Astrocyte (in vitro differentiated cells and primary cell): ENCODE results near the gene BAHCC1. TPM values are rescaled to one million over a fixed set of nuclear protein-coding genes. Genes with fewer than 3 reads are reported as not detected.

ENCODE experiments used
- DNase-seq: peaks from one replicate; pipeline ENCODE4 v3.0.0-alpha.2; 2010; ENCODE audit warnings: low read depth
- FAIRE-seq: peaks from 2 replicates; lab custom pipeline; 2011; peaks lifted over from hg19 to GRCh38; lab: Jason Lieb, UNC
- H2AFZ ChIP-seq: 2 replicates; pipeline ENCODE4 v1.6.0; 2012; ENCODE audit warnings: low read depth, low read length, inconsistent platforms
- H3K27ac ChIP-seq: 2 replicates; pipeline ENCODE4 v1.5.1; 2011; ENCODE audit warnings: low read depth, low read length, inconsistent platforms
- H3K27me3 ChIP-seq: 2 replicates; pipeline ENCODE4 v1.6.0; 2011; ENCODE audit warnings: low read length, inconsistent platforms; ENCODE audit not compliant: insufficient read depth
- H3K36me3 ChIP-seq: 2 replicates; pipeline ENCODE4 v1.5.1; 2011; ENCODE audit warnings: low read length, inconsistent platforms; ENCODE audit not compliant: insufficient read depth
- H3K4me1 ChIP-seq: 2 replicates; pipeline ENCODE4 v1.5.1; 2011; ENCODE audit warnings: low read length, inconsistent platforms; ENCODE audit not compliant: insufficient read depth
- H3K4me2 ChIP-seq: 2 replicates; pipeline ENCODE4 v1.6.0; 2012; ENCODE audit warnings: low read length, inconsistent platforms
- H3K4me3 ChIP-seq: 2 replicates; pipeline ENCODE4 v1.5.1; 2011; ENCODE audit warnings: low read depth, mild to moderate bottlenecking, low read length, inconsistent platforms; ENCODE audit not compliant: insufficient read depth
- H3K79me2 ChIP-seq: 2 replicates; pipeline ENCODE4 v1.6.0; 2012; ENCODE audit warnings: mild to moderate bottlenecking, low read length, inconsistent platforms; ENCODE audit not compliant: insufficient read depth
- H3K9ac ChIP-seq: 2 replicates; pipeline ENCODE4 v1.6.0; 2012; ENCODE audit warnings: mild to moderate bottlenecking, low read length, inconsistent platforms
- H3K9me3 ChIP-seq: 2 replicates; pipeline ENCODE4 v1.5.1; 2012; ENCODE audit warnings: low read depth, mild to moderate bottlenecking, low read length, inconsistent platforms; ENCODE audit not compliant: insufficient read depth
- H4K20me1 ChIP-seq: 2 replicates; pipeline ENCODE4 v1.6.0; 2012; ENCODE audit warnings: low read length, inconsistent platforms; ENCODE audit not compliant: insufficient read depth
- H3K27ac Mint-ChIP-seq: one replicate; pipeline ENCODE4 v1.8.0; 2021; ENCODE audit warnings: mild to moderate bottlenecking, mixed read lengths; ENCODE audit not compliant: unreplicated experiment
- H3K27me3 Mint-ChIP-seq: one replicate; pipeline ENCODE4 v1.8.0; 2021; ENCODE audit warnings: low read depth, mixed read lengths; ENCODE audit not compliant: unreplicated experiment
- H3K36me3 Mint-ChIP-seq: one replicate; pipeline ENCODE4 v1.8.0; 2021; ENCODE audit warnings: low read depth, mixed read lengths; ENCODE audit not compliant: unreplicated experiment
- H3K4me1 Mint-ChIP-seq: one replicate; pipeline ENCODE4 v1.8.0; 2021; ENCODE audit warnings: low read depth, mixed read lengths; ENCODE audit not compliant: unreplicated experiment
- H3K4me3 Mint-ChIP-seq: one replicate; pipeline ENCODE4 v1.8.0; 2021; ENCODE audit warnings: mild to moderate bottlenecking, moderate library complexity, mixed read lengths; ENCODE audit not compliant: unreplicated experiment
- H3K9me3 Mint-ChIP-seq: one replicate; pipeline ENCODE4 v1.8.0; 2021; ENCODE audit warnings: mild to moderate bottlenecking, mixed read lengths; ENCODE audit not compliant: unreplicated experiment
- CTCF ChIP-seq: IDR thresholded peaks from 2 replicates; pipeline ENCODE4 v1.5.1; 2011; ENCODE audit warnings: low read depth, mild to moderate bottlenecking, inconsistent platforms, low read length, moderate library complexity; ENCODE audit not compliant: insufficient read depth
- EZH2 ChIP-seq: IDR thresholded peaks from 2 replicates; pipeline ENCODE4 v1.6.1; 2012; ENCODE audit warnings: mild to moderate bottlenecking, low read length, inconsistent platforms; ENCODE audit not compliant: insufficient read depth
- total RNA-seq: library from RNA; stranded (reverse); gene quantifications from 2 replicates; pipeline ENCODE4 v1.2.1, GENCODE V29; 2021

BAHCC1 gene
- total RNA-seq, 1 donor from 2014 or later: 18.5 TPM

GRCh38 chr17:81388612-81389367, 6.5 kb upstream of the BAHCC1 start:
- Histone ChIP-seq H3K9me3 (no peaks in the 10 kb centered on the region), H3K4me3 (no peak overlapping the region), H3K4me1 (peaks cover 39% of the 10 kb centered on the region), H2AFZ (peak overlapping the region; percentile 2), H3K27ac (no peak overlapping the region), H4K20me1 (peaks cover 6% of the 10 kb centered on the region), H3K4me2 (peak overlapping the region; percentile 38), H3K79me2 (peaks cover 33% of the 10 kb centered on the region), H3K36me3 (no peaks in the 10 kb centered on the region), H3K9ac (peak overlapping the region; percentile 42), H3K27me3 (no peaks in the 10 kb centered on the region)
- peak overlapping the region; percentile 66 for H3K4me3 Mint-ChIP-seq
- TF ChIP-seq CTCF (no peak), EZH2 (no peak)
- peak overlapping the region; percentile 72 for H3K27ac Mint-ChIP-seq
- no peaks in the 10 kb centered on the region for H3K9me3 Mint-ChIP-seq
- peaks cover 2% of the 10 kb centered on the region for H3K27me3 Mint-ChIP-seq
- H3K36me3 Mint-ChIP-seq: no peaks in the 10 kb centered on the region
- H3K4me1 Mint-ChIP-seq: peaks cover 29% of the 10 kb centered on the region
- FAIRE-seq (no peak), DNase-seq (no peak)

GRCh38 chr17:81389585-81389984, 5.7 kb upstream of the BAHCC1 start:
- H3K9ac ChIP-seq: peak overlapping the region; percentile 42
- peaks cover 11% of the 10 kb centered on the region for H4K20me1 ChIP-seq
- no peaks in the 10 kb centered on the region for H3K9me3 Mint-ChIP-seq
- no peaks in the 10 kb centered on the region for H3K36me3 ChIP-seq
- H3K4me3 ChIP-seq: no peak overlapping the region
- H3K27me3 Mint-ChIP-seq: peaks cover 2% of the 10 kb centered on the region
- no peak overlapping the region for H3K27ac ChIP-seq
- no peak overlapping the region for H2AFZ ChIP-seq
- peaks cover 33% of the 10 kb centered on the region for H3K79me2 ChIP-seq
- peak overlapping the region; percentile 38 for H3K4me2 ChIP-seq
- H3K4me1 Mint-ChIP-seq: peaks cover 36% of the 10 kb centered on the region
- no peaks in the 10 kb centered on the region for H3K9me3 ChIP-seq
- no peaks in the 10 kb centered on the region for H3K27me3 ChIP-seq
- no peaks in the 10 kb centered on the region for H3K36me3 Mint-ChIP-seq
- FAIRE-seq (no peak), DNase-seq (no peak)
- no peak for TF ChIP-seq EZH2
- H3K4me1 ChIP-seq: peaks cover 45% of the 10 kb centered on the region
- peak overlapping the region; percentile 47 for H3K27ac Mint-ChIP-seq
- H3K4me3 Mint-ChIP-seq: peak overlapping the region; percentile 50

GRCh38 chr17:81390029-81390872, 5.0 kb upstream of the BAHCC1 start:
- Mint-ChIP-seq H3K27me3 (no peaks in the 10 kb centered on the region), H3K4me3 (no peak overlapping the region), H3K9me3 (no peaks in the 10 kb centered on the region), H3K27ac (no peak overlapping the region), H3K36me3 (no peaks in the 10 kb centered on the region), H3K4me1 (peaks cover 35% of the 10 kb centered on the region)
- H4K20me1 ChIP-seq: peaks cover 14% of the 10 kb centered on the region
- H3K27me3 ChIP-seq: no peaks in the 10 kb centered on the region
- no peak overlapping the region for H3K9ac ChIP-seq
- H3K27ac ChIP-seq: no peak overlapping the region
- H3K4me3 ChIP-seq: no peak overlapping the region
- TF ChIP-seq EZH2 (no peak), CTCF (no peak)
- FAIRE-seq (no peak), DNase-seq (no peak)
- peak overlapping the region; percentile 38 for H3K4me2 ChIP-seq
- H3K9me3 ChIP-seq: no peaks in the 10 kb centered on the region
- H3K36me3 ChIP-seq: no peaks in the 10 kb centered on the region
- peaks cover 33% of the 10 kb centered on the region for H3K79me2 ChIP-seq
- H3K4me1 ChIP-seq: peaks cover 49% of the 10 kb centered on the region
- H2AFZ ChIP-seq: no peak overlapping the region
